Measurements from ENCODE around the gene P2RX3.

GRCh38 chr11:57316017-57316416 lies 22.1 kb upstream of the P2RX3 start:
- TF ChIP-seq ZBTB21 (tag by site-specific recombination; IDR thresholded peaks at IDR 0.05) (no peak), ZNF626 (tag by site-specific recombination; IDR thresholded peaks at IDR 0.05) (no peak), CTCF (tag by site-specific recombination; IDR thresholded peaks at IDR 0.05) (no peak), ZBTB17 (tag by site-specific recombination; IDR thresholded peaks at IDR 0.05) (peak; percentile 69), ZNF350 (tag by site-specific recombination; IDR thresholded peaks at IDR 0.05) (no peak), ZNF416 (tag by site-specific recombination; IDR thresholded peaks at IDR 0.05) (no peak), ZNF768 (tag by site-specific recombination; IDR thresholded peaks at IDR 0.05) (no peak)
